ENCODE data around the gene SERBP1.

The SERBP1 gene

DNA sequence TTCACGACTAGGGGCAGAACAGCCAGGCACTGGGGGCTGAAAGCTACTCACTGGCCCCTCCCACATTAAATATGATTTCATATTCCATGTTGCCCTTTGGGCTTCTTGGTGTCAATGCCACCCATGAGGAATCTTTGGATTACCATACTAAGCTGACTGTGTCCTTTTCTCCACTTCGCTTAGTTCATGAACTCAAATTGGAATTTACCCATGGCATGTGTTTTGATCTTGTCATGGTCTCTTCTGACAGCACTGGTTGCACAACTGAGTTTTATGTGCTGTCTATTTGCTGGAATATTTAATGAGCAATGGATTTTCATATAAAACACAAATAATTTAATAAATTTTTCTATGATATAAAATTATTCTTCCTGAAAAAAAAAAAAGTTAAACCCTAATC, 59.2 kb downstream of the SERBP1 start:
- in situ Hi-C loops (cut with HindIII; ENCODE audit: low sequenced_read_pairs), result loop anchor here (5.0 kb wide), 1 partner anchor 36 kb away; no protein-coding TSS in a partner anchor

DNA sequence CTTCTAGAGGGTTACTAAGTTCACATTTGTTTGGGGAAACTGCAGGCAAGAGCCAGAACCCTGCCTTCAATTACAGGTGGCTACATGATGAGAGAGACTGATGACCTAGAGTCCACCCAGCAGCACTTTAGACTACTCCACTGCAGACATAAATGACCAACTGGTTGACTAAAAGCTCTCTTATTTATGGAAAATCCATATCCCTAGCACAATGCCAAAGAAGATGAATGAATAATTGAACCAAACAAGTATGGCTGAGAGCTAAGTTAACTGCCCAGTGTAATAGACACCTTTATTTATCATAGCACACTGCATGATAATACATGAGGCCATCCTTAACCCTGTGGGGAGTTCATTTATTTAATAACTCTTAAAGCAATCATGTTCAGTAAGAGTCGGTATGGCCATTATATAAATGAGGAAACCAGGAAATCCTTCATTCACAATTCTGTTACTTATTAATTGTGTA, 62.1 kb downstream of the SERBP1 start:
- in situ Hi-C loops (cut with HindIII; ENCODE audit: low sequenced_read_pairs), result no loop called here

DNA sequence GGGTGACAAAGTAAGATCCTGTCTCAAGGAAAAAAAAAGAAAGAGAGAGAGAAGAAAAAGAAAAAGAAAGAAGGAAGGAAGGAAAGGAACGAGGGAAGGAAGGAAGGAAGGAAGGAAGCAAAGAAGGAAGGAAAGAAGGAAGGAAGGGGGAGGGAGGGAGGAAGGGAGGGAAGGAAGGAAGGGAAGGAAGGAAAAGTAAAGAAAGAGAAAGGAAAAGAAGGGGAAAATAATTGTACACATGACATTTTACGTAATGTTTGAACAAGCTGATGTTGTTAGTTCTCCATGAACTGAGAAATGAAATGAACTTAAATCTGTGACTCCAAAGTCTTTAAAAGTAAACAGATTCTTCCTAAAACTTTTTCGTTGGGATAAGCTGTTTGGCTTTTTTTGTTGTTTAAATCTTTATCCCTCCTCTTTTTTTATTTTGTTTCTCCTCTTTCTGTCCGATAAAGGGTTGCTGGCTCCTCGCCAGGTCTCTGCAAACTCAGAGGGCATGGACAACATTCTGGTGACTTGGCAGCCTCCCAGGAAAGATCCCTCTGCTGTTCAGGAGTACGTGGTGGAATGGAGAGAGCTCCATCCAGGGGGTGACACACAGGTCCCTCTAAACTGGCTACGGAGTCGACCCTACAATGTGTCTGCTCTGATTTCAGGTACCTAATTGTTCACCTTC, 62.7 kb downstream of the SERBP1 start:
- in situ Hi-C loops (cut with HindIII; ENCODE audit: low sequenced_read_pairs), result no loop called here

DNA sequence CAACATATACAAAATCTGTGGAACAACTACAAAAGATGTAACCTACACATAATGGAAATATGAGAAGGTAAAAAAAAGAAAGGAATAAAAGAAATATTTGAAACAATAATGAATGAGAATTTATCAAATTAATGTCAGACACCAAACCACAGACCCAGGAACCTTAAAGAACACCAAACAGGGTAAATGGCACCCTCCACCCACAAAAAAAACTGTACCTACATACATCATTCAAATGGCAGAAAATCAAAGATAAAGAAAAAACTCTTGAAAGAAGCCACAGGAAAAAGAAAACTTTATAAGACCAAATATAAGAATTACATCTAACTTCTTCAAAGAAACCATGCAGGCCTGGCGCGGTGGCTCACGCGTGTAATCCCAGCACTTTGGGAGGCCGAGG, 68.6 kb downstream of the SERBP1 start:
- in situ Hi-C loops (cut with HindIII; ENCODE audit: low sequenced_read_pairs), result no loop called here

DNA sequence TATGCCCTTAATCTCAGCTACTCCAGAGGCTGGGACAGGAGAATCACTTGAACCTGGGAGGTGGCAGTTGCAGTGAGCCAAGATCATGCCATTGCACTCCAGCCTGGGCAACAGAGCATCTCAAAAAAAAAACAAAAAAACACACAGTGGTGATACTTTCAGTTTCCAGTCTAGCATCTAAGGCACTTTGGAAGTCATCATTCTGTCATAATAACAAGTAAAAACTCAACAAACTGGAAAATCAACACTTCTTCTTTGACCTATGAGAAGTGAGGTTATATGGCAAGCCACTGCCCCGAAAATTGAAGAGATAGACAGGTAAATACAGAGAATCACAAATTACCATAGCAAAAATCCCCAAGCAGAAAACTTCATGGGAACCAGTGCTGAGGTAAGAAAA, 70.6 kb downstream of the SERBP1 start:
- in situ Hi-C loops (cut with HindIII; ENCODE audit: low sequenced_read_pairs), result no loop called here
